Left ventricle myocardium inferior (tissue), 1 donor: ENCODE measurements around the gene ZNF44. TPM values are rescaled to one million over a fixed set of nuclear protein-coding genes. Genes with fewer than 3 reads are reported as not detected.

Experiments used
- DNase-seq: peaks from one replicate; pipeline ENCODE4 v3.0.0-alpha.2; 2020
- H3K27ac ChIP-seq: fragments of 200-600 bp; replicated peaks from 2 replicates; pipeline ENCODE4 v1.8.0; 2021
- H3K27me3 ChIP-seq: fragments of 200-600 bp; 2 replicates; pipeline ENCODE4 v1.8.0; 2021; ENCODE audit warnings: low read depth
- H3K36me3 ChIP-seq: fragments of 200-600 bp; 2 replicates; pipeline ENCODE4 v1.8.0; 2021
- H3K4me1 ChIP-seq: fragments of 200-600 bp; 2 replicates; pipeline ENCODE4 v1.8.0; 2021
- H3K4me3 ChIP-seq: fragments of 200-600 bp; 2 replicates; pipeline ENCODE4 v1.8.0; 2021; ENCODE audit warnings: mild to moderate bottlenecking, moderate library complexity
- H3K9me3 ChIP-seq: fragments of 200-600 bp; replicated peaks from 2 replicates; pipeline ENCODE4 v1.8.0; 2021
- intact Hi-C: fragments of 100-400 bp; cut with micrococcal nuclease; formaldehyde crosslinking; loops from one replicate; pipeline ENCODE4 v1.11.0; 2022
- total RNA-seq: library from RNA; stranded (reverse); fragmentation: NEBNext Ultra II Directional; extraction: Animal tissue kit (Norgen Biotek cat#: 25700); gene quantifications from one replicate; pipeline ENCODE4 v1.2.1, GENCODE V29; 2021
- TF ChIP-seq, protein P1 (sequence below): fragments of 200-600 bp; IDR thresholded peaks from 2 replicates; pipeline ENCODE4 v1.8.0; 2021; ENCODE audit warnings: antibody characterized with exemption, mild to moderate bottlenecking, borderline replicate concordance
- donor health status: DM: no; HTN: yes; CAD: no; lungs with severe emphysema.

ZNF44 gene
- total RNA-seq, 1 donor from 2014 or later, result 7.8 TPM

DNA sequence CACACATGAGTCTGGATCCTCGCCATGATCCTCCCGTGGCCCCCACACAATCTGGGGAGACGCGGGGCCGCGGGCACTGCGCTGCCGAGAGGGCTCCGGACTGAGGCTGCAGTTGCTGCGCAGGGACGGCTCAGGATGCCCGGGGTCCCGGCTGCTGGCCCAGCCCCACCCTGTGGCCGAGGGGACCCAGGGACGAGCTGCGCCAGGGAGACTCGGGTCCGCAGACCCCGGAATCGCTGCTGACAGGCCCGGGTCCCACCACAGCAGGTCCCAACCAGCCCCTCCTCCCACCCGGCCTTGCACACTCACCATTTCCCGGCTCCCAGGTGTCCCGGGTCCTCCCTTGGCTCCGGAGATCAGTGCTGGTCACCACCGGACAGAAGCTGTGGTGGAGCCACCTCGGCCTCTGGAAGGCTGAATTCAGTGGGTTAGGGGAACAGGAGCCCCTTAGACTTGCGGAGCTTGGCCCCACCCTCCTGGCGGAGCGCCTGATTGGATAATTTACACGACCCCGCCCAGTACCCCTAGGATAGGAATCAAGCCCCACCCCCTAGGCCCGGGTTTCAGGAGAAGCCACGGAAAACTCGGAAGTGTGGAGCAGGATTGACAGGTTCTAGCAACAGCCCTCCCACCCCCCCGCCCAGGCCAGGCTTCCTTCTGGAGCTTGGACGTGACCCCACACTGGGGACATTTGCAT, 57.4 kb downstream of the ZNF44 start:
- Histone ChIP-seq H3K9me3 (no peaks in the 10 kb centered on the region), H3K27me3 (no peaks in the 10 kb centered on the region), H3K36me3 (peaks cover 56% of the 10 kb centered on the region), H3K4me1 (peaks cover 14% of the 10 kb centered on the region), H3K27ac (no peak overlapping the region), H3K4me3 (no peak overlapping the region)
- TF ChIP-seq, protein P1, sequence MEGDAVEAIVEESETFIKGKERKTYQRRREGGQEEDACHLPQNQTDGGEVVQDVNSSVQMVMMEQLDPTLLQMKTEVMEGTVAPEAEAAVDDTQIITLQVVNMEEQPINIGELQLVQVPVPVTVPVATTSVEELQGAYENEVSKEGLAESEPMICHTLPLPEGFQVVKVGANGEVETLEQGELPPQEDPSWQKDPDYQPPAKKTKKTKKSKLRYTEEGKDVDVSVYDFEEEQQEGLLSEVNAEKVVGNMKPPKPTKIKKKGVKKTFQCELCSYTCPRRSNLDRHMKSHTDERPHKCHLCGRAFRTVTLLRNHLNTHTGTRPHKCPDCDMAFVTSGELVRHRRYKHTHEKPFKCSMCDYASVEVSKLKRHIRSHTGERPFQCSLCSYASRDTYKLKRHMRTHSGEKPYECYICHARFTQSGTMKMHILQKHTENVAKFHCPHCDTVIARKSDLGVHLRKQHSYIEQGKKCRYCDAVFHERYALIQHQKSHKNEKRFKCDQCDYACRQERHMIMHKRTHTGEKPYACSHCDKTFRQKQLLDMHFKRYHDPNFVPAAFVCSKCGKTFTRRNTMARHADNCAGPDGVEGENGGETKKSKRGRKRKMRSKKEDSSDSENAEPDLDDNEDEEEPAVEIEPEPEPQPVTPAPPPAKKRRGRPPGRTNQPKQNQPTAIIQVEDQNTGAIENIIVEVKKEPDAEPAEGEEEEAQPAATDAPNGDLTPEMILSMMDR, result no peak
- DNase-seq, result no peak
- intact Hi-C loops, result no loop called here

DNA sequence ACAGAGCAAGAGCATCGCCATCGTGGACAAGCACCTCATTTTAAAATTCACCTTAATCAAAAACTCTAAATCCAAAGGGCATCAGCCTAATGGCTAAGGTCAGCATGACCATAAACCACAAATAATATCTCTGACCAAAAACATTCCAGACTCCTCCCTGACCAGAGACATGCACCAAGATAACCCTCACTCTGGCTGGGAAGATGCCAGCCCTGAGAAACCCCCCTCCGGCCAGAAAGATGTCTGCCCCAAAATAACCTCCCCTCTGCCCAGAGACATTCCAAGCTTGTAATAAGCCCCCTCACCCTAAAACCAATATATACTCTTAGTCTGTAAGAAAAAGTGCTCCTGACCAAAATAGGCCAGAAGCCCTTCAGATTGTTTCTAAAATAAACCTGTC, 61.7 kb downstream of the ZNF44 start:
- Histone ChIP-seq H3K27me3 (no peaks in the 10 kb centered on the region), H3K9me3 (no peaks in the 10 kb centered on the region), H3K27ac (no peak overlapping the region), H3K4me3 (no peak overlapping the region), H3K4me1 (peaks cover 36% of the 10 kb centered on the region), H3K36me3 (peaks cover 45% of the 10 kb centered on the region)
- TF ChIP-seq, protein P1, result no peak
- intact Hi-C loops, result no loop called here
- no peak for DNase-seq

DNA sequence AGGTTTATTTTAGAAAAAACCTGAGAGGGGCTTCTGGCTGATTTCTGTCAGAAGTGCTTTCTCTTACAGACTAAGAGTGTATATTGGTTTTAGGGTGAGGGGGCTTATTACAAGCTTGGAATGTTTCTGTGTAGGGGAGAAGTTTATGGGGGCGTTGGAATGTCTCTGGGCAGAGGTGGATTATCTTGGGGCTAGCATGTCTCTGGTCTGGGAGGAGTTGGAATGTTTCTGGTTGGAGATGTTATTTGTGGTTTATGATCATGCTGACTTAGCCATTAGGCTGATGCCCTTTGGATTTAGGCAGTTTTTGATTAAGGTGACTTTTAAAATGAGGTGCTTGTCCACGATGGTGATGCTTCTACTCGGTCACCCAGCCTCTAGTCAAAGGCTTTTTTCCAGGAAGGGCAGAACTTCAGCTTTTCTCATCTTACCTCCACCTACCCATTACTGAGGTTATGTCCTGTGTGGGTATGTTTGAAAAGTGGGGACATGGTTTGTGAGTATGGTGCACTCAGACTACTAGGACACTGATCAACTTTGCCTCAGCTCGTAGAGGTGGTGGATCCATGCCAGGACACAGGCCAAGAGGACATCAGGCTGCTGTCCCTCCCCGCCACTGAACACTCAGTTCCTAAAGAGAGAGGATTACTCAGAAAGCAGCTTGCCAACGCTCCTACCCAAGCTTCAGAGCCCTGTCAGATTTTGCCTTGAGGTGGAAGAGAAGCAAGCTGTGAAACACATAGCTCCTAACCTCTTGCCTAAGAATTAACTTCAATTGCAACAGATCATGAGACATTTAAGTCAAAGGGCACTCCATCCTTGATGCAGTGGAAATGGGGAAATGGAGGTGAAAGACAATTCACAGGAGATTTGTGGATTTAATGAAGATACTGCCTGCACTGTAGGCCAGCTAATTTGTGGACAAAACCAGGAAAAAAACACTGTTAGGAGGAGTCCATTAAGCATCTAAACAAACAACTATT, 63.6 kb downstream of the ZNF44 start:
- no peaks in the 10 kb centered on the region for H3K27me3 ChIP-seq
- DNase-seq, result peak; percentile 32

DNA sequence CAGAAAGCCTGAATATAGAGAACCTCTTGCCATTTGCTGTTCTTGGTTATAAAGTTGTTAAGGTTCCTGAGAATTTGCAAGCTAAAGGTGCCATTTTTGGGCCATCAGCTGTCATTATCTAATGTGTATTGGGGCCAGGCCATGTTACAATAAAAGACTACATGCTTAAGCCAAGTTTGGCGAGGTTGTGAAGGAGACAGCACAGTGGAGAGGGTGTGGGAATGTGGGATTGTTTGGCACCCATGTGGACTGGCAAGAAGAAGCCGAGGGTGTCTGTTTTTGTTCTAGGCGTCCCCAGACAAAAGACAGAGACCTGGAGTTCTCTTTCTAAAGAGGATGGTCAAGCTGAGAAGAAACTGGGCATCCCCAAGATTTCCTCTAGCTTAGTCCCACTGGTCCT, 64.7 kb downstream of the ZNF44 start:
- peak overlapping the region; percentile 40 for H3K27ac ChIP-seq

More for the DNA sequence above, 63.6 kb downstream of the ZNF44 start:
- peaks cover 36% of the 10 kb centered on the region for H3K4me1 ChIP-seq
- H3K36me3 ChIP-seq, result peaks cover 43% of the 10 kb centered on the region
- H3K4me3 ChIP-seq, result no peak overlapping the region
- TF ChIP-seq, protein P1, result no peak
- H3K27ac ChIP-seq, result peak overlapping the region; percentile 40
- H3K9me3 ChIP-seq, result no peaks in the 10 kb centered on the region
- intact Hi-C loops, result no loop called here

DNA sequence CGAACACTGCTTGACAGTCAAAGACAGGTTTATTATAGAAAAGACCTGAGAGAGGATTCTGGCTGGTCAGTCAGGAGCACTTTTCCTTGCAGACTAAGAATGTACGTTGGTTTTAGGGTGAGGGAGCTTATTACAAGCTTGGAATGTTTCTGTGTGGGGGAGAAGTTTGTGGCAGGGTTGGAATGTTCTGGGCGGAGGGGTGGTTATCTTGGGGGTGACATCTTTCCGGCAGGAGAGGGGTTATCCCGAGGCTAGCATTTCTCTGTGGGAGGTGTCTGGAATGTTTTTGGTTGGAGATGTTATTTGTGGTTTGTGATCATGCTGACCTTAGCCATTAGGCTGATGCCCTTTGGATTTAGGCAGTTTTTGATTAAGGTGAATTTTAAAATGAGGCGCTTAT, 70.0 kb downstream of the ZNF44 start:
- intact Hi-C loops, result no loop called here
- TF ChIP-seq, protein P1, result no peak
- H3K27me3 ChIP-seq, result no peaks in the 10 kb centered on the region

More for the DNA sequence above, 64.7 kb downstream of the ZNF44 start:
- Histone ChIP-seq H3K36me3 (peaks cover 44% of the 10 kb centered on the region), H3K9me3 (no peaks in the 10 kb centered on the region), H3K27me3 (no peaks in the 10 kb centered on the region), H3K4me1 (peaks cover 36% of the 10 kb centered on the region), H3K4me3 (no peak overlapping the region)
- intact Hi-C loops, result no loop called here
- TF ChIP-seq, protein P1, result no peak
- DNase-seq, result no peak

More for the DNA sequence above, 70.0 kb downstream of the ZNF44 start:
- Histone ChIP-seq H3K4me1 (peaks cover 3% of the 10 kb centered on the region), H3K36me3 (peaks cover 52% of the 10 kb centered on the region), H3K9me3 (no peaks in the 10 kb centered on the region), H3K4me3 (no peak overlapping the region), H3K27ac (no peak overlapping the region)
- DNase-seq, result no peak
